Measurements from ENCODE around the gene FSTL4. TPM values are rescaled to one million over a fixed set of nuclear protein-coding genes. Genes with fewer than 3 reads are reported as not detected.

The FSTL4 gene
- total RNA-seq, 1 experiment from 2014 or later = 2.7 TPM

DNA sequence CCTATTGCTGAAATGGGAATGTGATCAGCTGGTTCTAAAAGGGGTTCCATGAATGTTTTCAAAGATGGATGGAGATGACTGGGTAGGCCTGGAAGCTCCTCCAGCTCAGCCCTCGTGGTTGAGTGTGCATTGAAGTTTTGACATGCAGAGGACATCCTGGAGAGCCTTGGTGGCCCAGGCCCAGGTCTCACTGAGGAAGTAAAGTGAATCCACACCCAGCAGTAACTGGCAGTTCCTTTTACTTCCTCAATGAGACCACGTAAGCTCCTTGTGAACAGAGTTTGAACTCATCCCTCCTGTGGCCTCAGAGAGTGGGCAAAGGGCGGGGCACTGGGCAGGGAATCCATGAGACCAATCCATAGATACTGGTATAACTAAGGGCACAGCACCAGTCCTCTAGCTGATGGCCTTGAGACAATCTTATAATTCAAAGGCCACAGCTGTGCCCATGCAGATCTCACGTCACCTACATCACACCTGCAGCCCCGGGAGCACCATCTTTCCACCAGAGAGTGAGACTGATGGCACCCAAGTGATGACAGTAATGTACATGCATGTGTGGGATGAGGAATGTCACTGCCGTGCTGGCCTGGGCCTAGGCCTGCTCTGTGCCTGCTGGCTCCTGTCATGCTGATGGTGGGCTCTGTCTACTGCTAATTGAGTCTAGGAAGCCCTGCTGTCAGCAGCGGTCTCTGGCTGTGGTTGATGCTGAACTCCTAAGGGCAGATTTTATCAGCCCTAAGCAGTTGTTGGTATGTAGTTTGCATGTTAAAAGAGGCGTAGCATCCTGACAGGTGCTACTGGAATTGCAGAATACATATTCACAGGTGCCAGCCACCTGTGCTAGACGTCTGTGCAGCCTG lies 257.8 kb downstream of the FSTL4 start:
- H3K4me1 Mint-ChIP-seq (ENCODE audit: low read depth, unreplicated experiment) = no peaks in the 10 kb centered on the region

GRCh38 chr5:133353741-133354140 lies 258.6 kb downstream of the FSTL4 start:
- no peak overlapping the region for H3K4me3 ChIP-seq (ENCODE audit: low read depth, low read length)
- Mint-ChIP-seq H3K27me3 (ENCODE audit: insufficient read depth, unreplicated experiment) (no peaks in the 10 kb centered on the region), H3K4me1 (ENCODE audit: low read depth, unreplicated experiment) (no peaks in the 10 kb centered on the region), H3K4me3 (ENCODE audit: unreplicated experiment) (no peak overlapping the region), H3K27ac (ENCODE audit: unreplicated experiment) (no peak overlapping the region), H3K9me3 (ENCODE audit: unreplicated experiment) (no peaks in the 10 kb centered on the region), H3K36me3 (ENCODE audit: insufficient read depth, unreplicated experiment) (no peaks in the 10 kb centered on the region)
- BruUV-seq (replicated peaks) = no TSS peak
- peak in 1 of 2 experiments; percentile 7 for TF ChIP-seq CTCF (IDR thresholded peaks at IDR 0.05; ENCODE audit: insufficient read depth in 1 of 2, low read depth in 1 of 2, low read length in 1 of 2, severe bottlenecking in 1 of 2, unreplicated experiment in 1 of 2)
- ChIA-PET POLR2A (no interaction called here), CTCF (no interaction called here)
- no peaks in the 10 kb centered on the region for H3K36me3 ChIP-seq (ENCODE audit: control insufficient read depth, insufficient read depth, low read length)
- no peaks in the 10 kb centered on the region for H3K27me3 ChIP-seq (replicated peaks; ENCODE audit: control insufficient read depth, insufficient read depth, low read length)
- no peak for DNase-seq
- H3K9me3 ChIP-seq = no peaks in the 10 kb centered on the region
- H3K4me1 ChIP-seq = no peaks in the 10 kb centered on the region
- intact Hi-C loops (cut with micrococcal nuclease; ENCODE audit: unreplicated experiment) = no loop called here

More for the DNA sequence above, 257.8 kb downstream of the FSTL4 start:
- Histone ChIP-seq H3K4me1 (no peaks in the 10 kb centered on the region), H3K4me3 (ENCODE audit: low read depth, low read length) (no peak overlapping the region), H3K36me3 (ENCODE audit: control insufficient read depth, insufficient read depth, low read length) (no peaks in the 10 kb centered on the region), H3K9me3 (no peaks in the 10 kb centered on the region), H3K27me3 (replicated peaks; ENCODE audit: control insufficient read depth, insufficient read depth, low read length) (no peaks in the 10 kb centered on the region)
- Mint-ChIP-seq H3K36me3 (ENCODE audit: insufficient read depth, unreplicated experiment) (no peaks in the 10 kb centered on the region), H3K9me3 (ENCODE audit: unreplicated experiment) (no peaks in the 10 kb centered on the region), H3K4me3 (ENCODE audit: unreplicated experiment) (no peak overlapping the region), H3K27ac (ENCODE audit: unreplicated experiment) (no peak overlapping the region), H3K27me3 (ENCODE audit: insufficient read depth, unreplicated experiment) (no peaks in the 10 kb centered on the region)
- ChIA-PET POLR2A (no interaction called here), CTCF (no interaction called here)
- no TSS peak for BruUV-seq (replicated peaks)
- intact Hi-C loops (cut with micrococcal nuclease; ENCODE audit: unreplicated experiment) = no loop called here
- no peak for TF ChIP-seq CTCF (IDR thresholded peaks at IDR 0.05; ENCODE audit: insufficient read depth in 1 of 2, low read depth in 1 of 2, low read length in 1 of 2, severe bottlenecking in 1 of 2, unreplicated experiment in 1 of 2)
- DNase-seq = no peak

GRCh38 chr5:133348406-133348805 lies 263.9 kb downstream of the FSTL4 start:
- H3K4me1 ChIP-seq = no peaks in the 10 kb centered on the region
- H3K4me1 Mint-ChIP-seq (ENCODE audit: low read depth, unreplicated experiment) = peaks cover 6% of the 10 kb centered on the region
- intact Hi-C loops (cut with micrococcal nuclease; ENCODE audit: unreplicated experiment) = no loop called here
- H3K4me3 ChIP-seq (ENCODE audit: low read depth, low read length) = no peak overlapping the region
- no peak overlapping the region for H3K4me3 Mint-ChIP-seq (ENCODE audit: unreplicated experiment)
- H3K27ac Mint-ChIP-seq (ENCODE audit: unreplicated experiment) = no peak overlapping the region
- TF ChIP-seq CTCF (IDR thresholded peaks at IDR 0.05; ENCODE audit: insufficient read depth in 1 of 2, low read depth in 1 of 2, low read length in 1 of 2, severe bottlenecking in 1 of 2, unreplicated experiment in 1 of 2) = no peak
- CTCF ChIA-PET = no interaction called here
- H3K36me3 ChIP-seq (ENCODE audit: control insufficient read depth, insufficient read depth, low read length) = no peaks in the 10 kb centered on the region
- no peaks in the 10 kb centered on the region for H3K9me3 ChIP-seq
- H3K36me3 Mint-ChIP-seq (ENCODE audit: insufficient read depth, unreplicated experiment) = no peaks in the 10 kb centered on the region
- no peaks in the 10 kb centered on the region for H3K27me3 ChIP-seq (replicated peaks; ENCODE audit: control insufficient read depth, insufficient read depth, low read length)
- H3K9me3 Mint-ChIP-seq (ENCODE audit: unreplicated experiment) = no peaks in the 10 kb centered on the region
- DNase-seq = no peak
- POLR2A ChIA-PET = no interaction called here
- BruUV-seq (replicated peaks) = no TSS peak
- peaks cover 7% of the 10 kb centered on the region for H3K27me3 Mint-ChIP-seq (ENCODE audit: insufficient read depth, unreplicated experiment)
